Esophagus muscularis mucosa (tissue), 4 donors: ENCODE results near the gene CHRM4. TPM values are rescaled to one million over a fixed set of nuclear protein-coding genes. Genes with fewer than 3 reads are reported as not detected.

Source experiments
- DNase-seq: peaks from one replicate; pipeline ENCODE4 v3.0.0-alpha.2; 2017; ENCODE audit errors: extremely low spot score
- H3K27ac ChIP-seq, 4 donors: fragments of 200-600 bp; sonication (generic); replicated peaks in 1 of 4; 1 replicate in 3 of 4; 2 replicates in 1 of 4; pipeline ENCODE4 v1.5.1; 2016 to 2019; ENCODE audit warnings: mild to moderate bottlenecking in 1 of 4
- H3K27me3 ChIP-seq, 4 donors: fragments of 200-600 bp; sonication (generic); one replicate each; pipeline versions ENCODE4 v1.5.1 to v1.6.0; 2016 to 2019
- H3K36me3 ChIP-seq, 4 donors: fragments of 200-600 bp; sonication (generic); one replicate each; pipeline ENCODE4 v1.5.1; 2016 to 2019
- H3K4me1 ChIP-seq, 4 donors: fragments of 200-600 bp; sonication (generic); one replicate each; pipeline ENCODE4 v1.5.1; 2016 to 2019
- H3K4me3 ChIP-seq, 4 donors: fragments of 200-600 bp; sonication (generic); 1 replicate in 2 of 4; 2 replicates in 2 of 4; pipeline ENCODE4 v1.5.1; 2016 to 2019; ENCODE audit warnings: mild to moderate bottlenecking in 4 of 4, moderate library complexity in 1 of 4
- H3K9me3 ChIP-seq, 4 donors: fragments of 200-600 bp; sonication (generic); 1 replicate in 3 of 4; 2 replicates in 1 of 4; pipeline ENCODE4 v1.5.1; 2016 to 2019
- EP300 ChIP-seq: sonication (generic); formaldehyde crosslinking; IDR thresholded peaks from one replicate; pipeline ENCODE4 v1.6.1; 2017; ENCODE audit warnings: antibody characterized with exemption
- POLR2A ChIP-seq: fragments of 450-650 bp; IDR thresholded peaks from one replicate; pipeline ENCODE4 v1.6.1; 2017; ENCODE audit warnings: antibody characterized with exemption, moderate library complexity, mild to moderate bottlenecking, low read depth
- POLR2AphosphoS5 ChIP-seq, 2 donors: sonication (generic); formaldehyde crosslinking; IDR thresholded peaks; one replicate each; pipeline ENCODE4 v1.6.1; 2017; ENCODE audit warnings: antibody characterized with exemption in 2 of 2
- WGBS: methylation state at CpG from one replicate; pipeline ENCODE4 v1.1.5; 2018; 5-methylcytosine and 5-hydroxymethylcytosine counted together
- intact Hi-C: fragments of 100-400 bp; cut with DNase I; formaldehyde crosslinking; loops from one replicate; pipeline ENCODE4 v1.15.1; 2023
- total RNA-seq, 4 donors: library from RNA; depleted of rRNA; stranded (reverse); fragments of >200 nt; gene quantifications; one replicate each; pipeline versions ENCODE4 v1.1.0 to v1.2.1, GENCODE V29; 2016
- TF ChIP-seq, protein P1 (sequence below), 3 experiments: fragments of 200-600 bp in 2 of 3; fragments of 450-650 bp in 1 of 3; sonication (generic) in 2 of 3; IDR thresholded peaks; one replicate each; pipeline ENCODE4 v1.5.1; 2017 to 2019; ENCODE audit warnings: antibody characterized with exemption in 3 of 3, mild to moderate bottlenecking in 2 of 3, moderate library complexity in 1 of 3

CHRM4 gene
- total RNA-seq, 4 donors from 2014 or later = 0.34 to 1.5 (median 1.0) TPM

DNA sequence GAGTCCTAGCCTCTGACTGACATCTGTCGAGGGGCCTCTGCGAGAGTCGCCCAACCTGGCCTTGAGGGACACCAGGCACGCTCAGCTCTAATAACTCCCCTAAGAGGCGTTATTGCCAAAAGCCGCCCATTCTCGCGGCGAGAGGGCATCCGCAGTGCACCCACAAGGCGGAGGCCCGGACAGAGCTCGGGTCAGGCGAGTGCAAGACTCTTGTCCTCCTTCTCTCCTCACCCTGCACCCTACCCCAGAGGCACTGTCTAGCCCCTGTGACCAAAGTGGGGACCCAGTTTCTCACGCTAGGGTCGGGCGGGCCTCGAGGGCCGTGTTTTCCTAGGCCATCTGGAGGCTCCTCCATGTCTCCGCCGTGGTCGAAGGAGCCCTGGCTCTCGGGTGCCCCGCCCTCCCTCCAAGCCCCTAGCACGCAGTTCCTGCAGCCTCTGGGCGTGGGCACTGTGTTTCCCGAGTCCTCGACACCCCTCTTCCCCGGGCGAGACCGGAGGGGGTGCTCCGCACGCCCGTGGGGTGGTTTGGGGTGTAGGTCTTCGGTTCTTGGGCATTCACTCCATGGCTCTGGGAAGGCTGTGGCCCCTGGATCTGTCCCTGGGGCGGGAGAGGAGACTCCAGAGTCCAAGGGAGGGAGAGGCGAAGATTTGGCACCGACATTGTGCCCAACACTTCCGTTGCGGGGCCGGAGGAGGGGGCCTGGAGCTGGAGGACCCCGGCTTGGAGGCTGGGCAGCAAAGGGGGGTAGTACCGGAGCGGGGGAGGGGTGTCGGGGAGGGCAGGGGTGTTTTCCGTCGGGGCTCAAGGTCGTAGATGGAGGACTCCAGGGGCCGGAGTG is 1.0 kb downstream of the CHRM4 start:
- H3K4me1 ChIP-seq = peaks cover 34 to 47% (median 44%) of the 10 kb centered on the region in 4 donors

DNA sequence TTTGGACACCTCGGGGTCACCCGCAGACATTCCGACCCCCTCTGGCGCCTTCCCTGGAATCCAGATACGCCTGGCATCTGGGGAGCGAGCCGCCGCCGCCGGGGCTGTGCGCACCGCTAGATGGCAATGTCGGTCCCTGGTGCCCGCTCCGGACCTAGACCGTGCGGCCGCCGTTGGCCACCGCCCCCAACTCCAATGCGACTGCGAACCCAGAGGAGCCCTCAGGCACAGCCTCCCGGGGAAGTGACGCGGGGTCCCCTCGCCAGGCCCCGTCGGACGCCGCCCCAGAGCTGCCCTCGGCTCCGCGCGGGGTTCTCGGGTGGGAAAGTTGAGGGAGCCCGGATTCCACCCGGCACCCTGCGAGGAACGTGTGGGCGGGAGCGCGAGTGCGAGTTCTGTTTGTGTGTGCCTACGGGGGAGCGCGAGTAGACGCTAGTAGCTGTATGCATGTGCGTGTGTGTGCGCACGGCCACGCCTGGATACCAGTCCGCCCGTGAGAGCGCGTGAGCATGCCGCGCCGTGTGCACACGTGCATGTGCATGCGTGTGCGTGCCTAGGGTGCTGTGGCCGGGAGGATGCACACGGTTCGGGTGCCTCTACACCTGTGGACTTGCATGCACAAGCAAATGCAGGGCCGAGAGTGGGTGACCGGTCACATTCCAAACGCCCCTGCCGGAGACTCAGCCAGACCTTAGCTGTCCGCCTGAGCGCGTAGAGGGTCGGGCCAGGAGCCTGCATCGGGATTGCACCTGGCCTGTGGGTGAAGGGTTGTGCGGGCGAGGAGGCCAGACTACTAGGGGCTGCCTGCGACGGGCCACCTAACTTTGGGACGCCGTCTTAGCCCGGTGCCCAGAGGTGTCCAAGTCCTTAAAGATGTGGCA is 1.9 kb downstream of the CHRM4 start:
- no peaks in the 10 kb centered on the region for H3K36me3 ChIP-seq
- H3K27ac ChIP-seq = no peak overlapping the region
- no CpG with 5 or more reads among the region's 80 CpGs for WGBS
- DNase-seq = no peak
- H3K27me3 ChIP-seq = peaks cover 25 to 86% (median 39%) of the 10 kb centered on the region in 4 donors
- H3K4me3 ChIP-seq = peak overlapping the region; percentile 44 to 59 (median 46)
- intact Hi-C loops = loop anchor here (2.0 to 5.0 kb wide), 3 partner anchors 138 to 227 kb away; partner anchors contain the start of genes ATG13 and HARBI1
- TF ChIP-seq EP300 = no peak
- TF ChIP-seq, protein P1, sequence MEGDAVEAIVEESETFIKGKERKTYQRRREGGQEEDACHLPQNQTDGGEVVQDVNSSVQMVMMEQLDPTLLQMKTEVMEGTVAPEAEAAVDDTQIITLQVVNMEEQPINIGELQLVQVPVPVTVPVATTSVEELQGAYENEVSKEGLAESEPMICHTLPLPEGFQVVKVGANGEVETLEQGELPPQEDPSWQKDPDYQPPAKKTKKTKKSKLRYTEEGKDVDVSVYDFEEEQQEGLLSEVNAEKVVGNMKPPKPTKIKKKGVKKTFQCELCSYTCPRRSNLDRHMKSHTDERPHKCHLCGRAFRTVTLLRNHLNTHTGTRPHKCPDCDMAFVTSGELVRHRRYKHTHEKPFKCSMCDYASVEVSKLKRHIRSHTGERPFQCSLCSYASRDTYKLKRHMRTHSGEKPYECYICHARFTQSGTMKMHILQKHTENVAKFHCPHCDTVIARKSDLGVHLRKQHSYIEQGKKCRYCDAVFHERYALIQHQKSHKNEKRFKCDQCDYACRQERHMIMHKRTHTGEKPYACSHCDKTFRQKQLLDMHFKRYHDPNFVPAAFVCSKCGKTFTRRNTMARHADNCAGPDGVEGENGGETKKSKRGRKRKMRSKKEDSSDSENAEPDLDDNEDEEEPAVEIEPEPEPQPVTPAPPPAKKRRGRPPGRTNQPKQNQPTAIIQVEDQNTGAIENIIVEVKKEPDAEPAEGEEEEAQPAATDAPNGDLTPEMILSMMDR (IDR thresholded peaks at IDR 0.05) = peak; percentile 74 to 90 (median 83)
- peaks cover 34 to 47% (median 44%) of the 10 kb centered on the region in 4 donors for H3K4me1 ChIP-seq
- no peaks in the 10 kb centered on the region for H3K9me3 ChIP-seq

More for the DNA sequence above, 1.0 kb downstream of the CHRM4 start:
- no peaks in the 10 kb centered on the region for H3K9me3 ChIP-seq
- WGBS = 9% methylated on average over 40 of the region's 49 CpGs
- H3K4me3 ChIP-seq = peak overlapping the region in 1 of 4 donors; percentile 48
- intact Hi-C loops = loop anchor here (2.0 to 5.0 kb wide), 2 partner anchors 137 to 226 kb away; partner anchors contain the start of genes ATG13 and HARBI1
- TF ChIP-seq EP300 (no peak), POLR2AphosphoS5 (IDR thresholded peaks at IDR 0.05) (no peak), POLR2A (no peak)
- TF ChIP-seq, protein P1 (IDR thresholded peaks at IDR 0.05) = no peak
- peaks cover 0 to under 1% (median under 1%) of the 10 kb centered on the region in 4 donors for H3K36me3 ChIP-seq
- no peak overlapping the region for H3K27ac ChIP-seq
- DNase-seq = no peak
- peaks cover 25 to 78% (median 38%) of the 10 kb centered on the region in 4 donors for H3K27me3 ChIP-seq

DNA sequence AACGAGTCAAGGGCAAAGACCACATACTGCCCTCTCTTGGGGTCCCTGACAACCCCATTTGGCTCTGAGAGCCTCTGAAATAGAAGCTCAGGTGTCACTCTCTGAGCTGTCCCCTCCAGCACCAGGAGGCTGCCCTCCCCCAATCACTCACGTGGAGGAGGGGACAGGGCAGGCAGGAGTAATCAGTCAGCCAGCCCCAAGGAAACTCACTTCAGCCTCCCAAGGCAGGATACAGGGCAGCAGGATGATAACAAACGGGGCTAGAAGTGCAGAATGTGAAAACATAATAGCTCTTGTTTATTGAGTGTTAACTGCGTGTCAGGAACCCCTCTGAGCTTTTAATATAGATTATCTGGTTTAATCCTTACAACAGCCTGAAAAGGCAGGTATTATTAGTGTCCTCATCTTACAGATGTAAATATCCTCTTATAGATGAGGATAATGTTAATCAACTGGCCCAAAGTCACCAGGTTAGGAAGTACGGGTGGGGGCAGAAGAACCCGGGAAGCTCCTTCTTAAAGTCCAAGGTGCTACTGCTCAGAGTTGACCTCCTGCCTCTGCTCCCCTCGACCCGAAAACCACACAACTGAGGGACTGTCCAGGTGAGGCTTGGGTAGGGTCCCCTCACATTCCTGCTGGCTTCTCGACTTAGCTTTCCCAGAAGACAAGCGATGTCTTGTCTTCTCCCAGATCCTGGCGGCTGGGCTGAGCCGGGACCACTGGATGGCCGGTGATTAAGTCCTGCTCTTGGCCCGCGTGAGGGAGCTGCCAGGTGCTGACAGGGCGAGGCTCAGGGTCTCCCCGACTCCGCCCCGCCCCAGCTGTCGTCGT is 2.7 kb downstream of the CHRM4 start:
- H3K27ac ChIP-seq = no peak overlapping the region
- H3K9me3 ChIP-seq = no peaks in the 10 kb centered on the region
- TF ChIP-seq, protein P1 (IDR thresholded peaks at IDR 0.05) = no peak
- TF ChIP-seq EP300 (no peak), POLR2AphosphoS5 (IDR thresholded peaks at IDR 0.05) (no peak), POLR2A (no peak)
- H3K36me3 ChIP-seq = no peaks in the 10 kb centered on the region
- peaks cover 25 to 95% (median 45%) of the 10 kb centered on the region in 4 donors for H3K27me3 ChIP-seq
- peak overlapping the region; percentile 44 to 59 (median 46) for H3K4me3 ChIP-seq
- DNase-seq = no peak
- H3K4me1 ChIP-seq = peaks cover 34 to 47% (median 44%) of the 10 kb centered on the region in 4 donors
- intact Hi-C loops = loop anchor here (2.0 kb wide), 1 partner anchor 148 kb away; no protein-coding TSS in a partner anchor
- WGBS = 18% methylated on average over 10 of the region's 21 CpGs
